ENCODE results near the gene VPS41.

GRCh38 chr7:38936641-38937040, 27.6 kb upstream of the VPS41 start:
- no peak for TF ChIP-seq CTCF (IDR thresholded peaks at IDR 0.05; ENCODE audit: low read depth, low read length, missing input control)
- TF ChIP-seq, protein P1, sequence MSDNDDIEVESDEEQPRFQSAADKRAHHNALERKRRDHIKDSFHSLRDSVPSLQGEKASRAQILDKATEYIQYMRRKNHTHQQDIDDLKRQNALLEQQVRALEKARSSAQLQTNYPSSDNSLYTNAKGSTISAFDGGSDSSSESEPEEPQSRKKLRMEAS (IDR thresholded peaks at IDR 0.05): no peak
- no peak for TF ChIP-seq EGR1 (IDR thresholded peaks at IDR 0.05; ENCODE audit: low read depth in 2 of 2)
- TF ChIP-seq GABPA (IDR thresholded peaks at IDR 0.05 in 1 of 2, conservative IDR thresholded peaks at IDR 0.05 in 1 of 2): no peak
- TF ChIP-seq TAF1 (conservative IDR thresholded peaks at IDR 0.05): no peak
- no peak for TF ChIP-seq JUND (IDR thresholded peaks at IDR 0.05)
- TF ChIP-seq, protein P2, sequence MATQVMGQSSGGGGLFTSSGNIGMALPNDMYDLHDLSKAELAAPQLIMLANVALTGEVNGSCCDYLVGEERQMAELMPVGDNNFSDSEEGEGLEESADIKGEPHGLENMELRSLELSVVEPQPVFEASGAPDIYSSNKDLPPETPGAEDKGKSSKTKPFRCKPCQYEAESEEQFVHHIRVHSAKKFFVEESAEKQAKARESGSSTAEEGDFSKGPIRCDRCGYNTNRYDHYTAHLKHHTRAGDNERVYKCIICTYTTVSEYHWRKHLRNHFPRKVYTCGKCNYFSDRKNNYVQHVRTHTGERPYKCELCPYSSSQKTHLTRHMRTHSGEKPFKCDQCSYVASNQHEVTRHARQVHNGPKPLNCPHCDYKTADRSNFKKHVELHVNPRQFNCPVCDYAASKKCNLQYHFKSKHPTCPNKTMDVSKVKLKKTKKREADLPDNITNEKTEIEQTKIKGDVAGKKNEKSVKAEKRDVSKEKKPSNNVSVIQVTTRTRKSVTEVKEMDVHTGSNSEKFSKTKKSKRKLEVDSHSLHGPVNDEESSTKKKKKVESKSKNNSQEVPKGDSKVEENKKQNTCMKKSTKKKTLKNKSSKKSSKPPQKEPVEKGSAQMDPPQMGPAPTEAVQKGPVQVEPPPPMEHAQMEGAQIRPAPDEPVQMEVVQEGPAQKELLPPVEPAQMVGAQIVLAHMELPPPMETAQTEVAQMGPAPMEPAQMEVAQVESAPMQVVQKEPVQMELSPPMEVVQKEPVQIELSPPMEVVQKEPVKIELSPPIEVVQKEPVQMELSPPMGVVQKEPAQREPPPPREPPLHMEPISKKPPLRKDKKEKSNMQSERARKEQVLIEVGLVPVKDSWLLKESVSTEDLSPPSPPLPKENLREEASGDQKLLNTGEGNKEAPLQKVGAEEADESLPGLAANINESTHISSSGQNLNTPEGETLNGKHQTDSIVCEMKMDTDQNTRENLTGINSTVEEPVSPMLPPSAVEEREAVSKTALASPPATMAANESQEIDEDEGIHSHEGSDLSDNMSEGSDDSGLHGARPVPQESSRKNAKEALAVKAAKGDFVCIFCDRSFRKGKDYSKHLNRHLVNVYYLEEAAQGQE (IDR thresholded peaks at IDR 0.05): no peak
- TF ChIP-seq YY1 (IDR thresholded peaks at IDR 0.05): no peak
- no peak for TF ChIP-seq RXRA (IDR thresholded peaks at IDR 0.05)
- no peak for TF ChIP-seq HNF4A (conservative IDR thresholded peaks at IDR 0.05)
- TF ChIP-seq, protein P3, sequence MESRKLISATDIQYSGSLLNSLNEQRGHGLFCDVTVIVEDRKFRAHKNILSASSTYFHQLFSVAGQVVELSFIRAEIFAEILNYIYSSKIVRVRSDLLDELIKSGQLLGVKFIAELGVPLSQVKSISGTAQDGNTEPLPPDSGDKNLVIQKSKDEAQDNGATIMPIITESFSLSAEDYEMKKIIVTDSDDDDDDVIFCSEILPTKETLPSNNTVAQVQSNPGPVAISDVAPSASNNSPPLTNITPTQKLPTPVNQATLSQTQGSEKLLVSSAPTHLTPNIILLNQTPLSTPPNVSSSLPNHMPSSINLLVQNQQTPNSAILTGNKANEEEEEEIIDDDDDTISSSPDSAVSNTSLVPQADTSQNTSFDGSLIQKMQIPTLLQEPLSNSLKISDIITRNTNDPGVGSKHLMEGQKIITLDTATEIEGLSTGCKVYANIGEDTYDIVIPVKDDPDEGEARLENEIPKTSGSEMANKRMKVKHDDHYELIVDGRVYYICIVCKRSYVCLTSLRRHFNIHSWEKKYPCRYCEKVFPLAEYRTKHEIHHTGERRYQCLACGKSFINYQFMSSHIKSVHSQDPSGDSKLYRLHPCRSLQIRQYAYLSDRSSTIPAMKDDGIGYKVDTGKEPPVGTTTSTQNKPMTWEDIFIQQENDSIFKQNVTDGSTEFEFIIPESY (IDR thresholded peaks at IDR 0.05): no peak
- no peak for TF ChIP-seq SP1 (IDR thresholded peaks at IDR 0.05)
- no peak for TF ChIP-seq RAD21 (IDR thresholded peaks at IDR 0.05)
- no peak for TF ChIP-seq ATF3 (IDR thresholded peaks at IDR 0.05)

Data from liver (tissue), 3 donors.